Smooth muscle cell (in vitro differentiated cells): Measurements from ENCODE around the gene TNNT2. TPM values are rescaled to one million over a fixed set of nuclear protein-coding genes. Genes with fewer than 3 reads are reported as not detected.

Experiments used
- DNase-seq: peaks from one replicate; lab custom pipeline; 2025; ENCODE audit not compliant: unreplicated experiment; lab: John Stamatoyannopoulos, UW
- H2AFZ ChIP-seq: fragments of 200-600 bp; sonication (generic); 2 replicates; pipeline ENCODE4 v1.6.0; 2016; ENCODE audit warnings: antibody characterized with exemption, low read depth, mild to moderate bottlenecking
- H3F3A ChIP-seq: fragments of 200-600 bp; sonication (generic); 2 replicates; pipeline ENCODE4 v1.6.0; 2017; ENCODE audit warnings: antibody characterized with exemption, low read depth
- H3K27ac ChIP-seq: fragments of 200-600 bp; sonication (generic); 2 replicates; pipeline ENCODE4 v1.5.1; 2016; ENCODE audit warnings: low read depth, mild to moderate bottlenecking
- H3K27me3 ChIP-seq: fragments of 200-600 bp; sonication (generic); 2 replicates; pipeline ENCODE4 v1.6.1; 2016; ENCODE audit warnings: low read depth, mild to moderate bottlenecking
- H3K36me3 ChIP-seq: fragments of 200-600 bp; sonication (generic); 2 replicates; pipeline ENCODE4 v1.5.1; 2016; ENCODE audit warnings: low read depth
- H3K4me1 ChIP-seq: fragments of 200-600 bp; sonication (generic); 2 replicates; pipeline ENCODE4 v1.5.1; 2016; ENCODE audit warnings: low read depth
- H3K4me2 ChIP-seq: fragments of 200-600 bp; sonication (generic); 2 replicates; pipeline ENCODE4 v1.6.0; 2016; ENCODE audit warnings: mild to moderate bottlenecking
- H3K4me3 ChIP-seq: fragments of 200-600 bp; sonication (generic); 2 replicates; pipeline ENCODE4 v1.5.1; 2016; ENCODE audit warnings: mild to moderate bottlenecking
- H3K79me2 ChIP-seq: fragments of 200-600 bp; sonication (generic); 2 replicates; pipeline ENCODE4 v1.6.0; 2016; ENCODE audit warnings: low read depth, mild to moderate bottlenecking
- H3K9ac ChIP-seq: fragments of 200-600 bp; sonication (generic); 2 replicates; pipeline ENCODE4 v1.6.0; 2016; ENCODE audit warnings: low read depth
- H3K9me3 ChIP-seq: fragments of 200-600 bp; sonication (generic); replicated peaks from 2 replicates; pipeline ENCODE4 v1.5.1; 2016; ENCODE audit warnings: low read depth
- H4K20me1 ChIP-seq: fragments of 200-600 bp; sonication (generic); 2 replicates; pipeline ENCODE4 v1.6.0; 2016; ENCODE audit warnings: low read depth
- CTCF ChIP-seq: fragments of 200-600 bp; sonication (generic); IDR thresholded peaks from 2 replicates; pipeline ENCODE4 v1.5.1; 2017; ENCODE audit warnings: borderline replicate concordance, mild to moderate bottlenecking, antibody characterized with exemption; ENCODE audit not compliant: insufficient read depth, poor library complexity, severe bottlenecking
- WGBS: methylation state at CpG from one replicate; pipeline ENCODE4 v1.1.7; 2016; ENCODE audit warnings: low lambda C conversion rate; 5-methylcytosine and 5-hydroxymethylcytosine counted together
- polyA plus RNA-seq: library from polyadenylated mRNA; unstranded; fragments of >200 nt; fragmentation: Nextera tagmentation; extraction: Ambion mirVana; gene quantifications from 2 replicates; pipeline ENCODE4 v1.2.1, GENCODE V29; 2016
- total RNA-seq: library from RNA; depleted of rRNA; stranded (reverse); fragments of >200 nt; gene quantifications from 2 replicates; pipeline ENCODE4 v1.2.3, GENCODE V29; 2014

The TNNT2 gene
- total and polyA plus RNA-seq, 2 experiments from 2014 or later: 4.4 to 6.5 TPM

GRCh38 chr1:201404722-201405483 is 27.4 kb upstream of the TNNT2 start:
- peaks cover 13% of the 10 kb centered on the region for H3K27me3 ChIP-seq
- H3K4me1 ChIP-seq: no peaks in the 10 kb centered on the region
- H3K9me3 ChIP-seq: no peaks in the 10 kb centered on the region
- H3K9ac ChIP-seq: no peak overlapping the region
- H4K20me1 ChIP-seq: no peaks in the 10 kb centered on the region
- TF ChIP-seq CTCF: no peak
- no peak overlapping the region for H3K4me2 ChIP-seq
- H3K27ac ChIP-seq: no peak overlapping the region
- peaks cover 9% of the 10 kb centered on the region for H3F3A ChIP-seq
- H3K79me2 ChIP-seq: no peaks in the 10 kb centered on the region
- no peaks in the 10 kb centered on the region for H3K36me3 ChIP-seq
- 97% methylated on average over 11 of the region's 11 CpGs for WGBS
- H3K4me3 ChIP-seq: no peak overlapping the region
- no peak overlapping the region for H2AFZ ChIP-seq
- no peak for DNase-seq

- no peak overlapping the region for H3K4me2 ChIP-seq
- no peaks in the 10 kb centered on the region for H4K20me1 ChIP-seq
- no peak for DNase-seq
- peaks cover 7% of the 10 kb centered on the region for H3K4me1 ChIP-seq
- H3K9me3 ChIP-seq: no peaks in the 10 kb centered on the region
- H3K9ac ChIP-seq: no peak overlapping the region
- H3F3A ChIP-seq: peaks cover 8% of the 10 kb centered on the region
- H3K79me2 ChIP-seq: no peaks in the 10 kb centered on the region
- no peak overlapping the region for H3K4me3 ChIP-seq
- no peak overlapping the region for H3K27ac ChIP-seq
- no peak for TF ChIP-seq CTCF
- H2AFZ ChIP-seq: no peak overlapping the region
- WGBS: 67% methylated on average over 7 of the region's 7 CpGs
- H3K36me3 ChIP-seq: no peaks in the 10 kb centered on the region
- H3K27me3 ChIP-seq: peaks cover 21% of the 10 kb centered on the region
Measured at GRCh38 chr1:201404055-201404454, 26.6 kb upstream of the TNNT2 start.

- H3K27me3 ChIP-seq: peaks cover 25% of the 10 kb centered on the region
- DNase-seq: no peak
- WGBS: 78% methylated on average over 1 of the region's 1 CpG
Measured at GRCh38 chr1:201403359-201403758, 25.9 kb upstream of the TNNT2 start.

More at GRCh38 chr1:201403359-201403758, 25.9 kb upstream of the TNNT2 start:
- H3K4me2 ChIP-seq: no peak overlapping the region
- no peaks in the 10 kb centered on the region for H4K20me1 ChIP-seq
- H3K4me3 ChIP-seq: no peak overlapping the region
- no peak overlapping the region for H2AFZ ChIP-seq
- no peaks in the 10 kb centered on the region for H3K36me3 ChIP-seq
- peaks cover 8% of the 10 kb centered on the region for H3K4me1 ChIP-seq
- no peak for TF ChIP-seq CTCF
- no peak overlapping the region for H3K9ac ChIP-seq
- no peak overlapping the region for H3K27ac ChIP-seq
- H3K9me3 ChIP-seq: no peaks in the 10 kb centered on the region
- H3K79me2 ChIP-seq: no peaks in the 10 kb centered on the region
- peaks cover 13% of the 10 kb centered on the region for H3F3A ChIP-seq
